HK-2 (cell line): ENCODE results near the gene TSEN15.

Experiments
- DNase-seq: peaks from one replicate; pipeline ENCODE4 v3.0.0-alpha.2; 2018; ENCODE audit not compliant: unreplicated experiment

Gene TSEN15

GRCh38 chr1:184101571-184101970 lies 50.0 kb downstream of the TSEN15 start:
- DNase-seq: no peak

GRCh38 chr1:184110272-184111204 lies 59.0 kb downstream of the TSEN15 start:
- DNase-seq: no peak

- DNase-seq: no peak
These were observed 60.8 kb downstream of the TSEN15 start for GRCh38 chr1:184112176-184112948.

- DNase-seq: no peak
These were observed 61.7 kb downstream of the TSEN15 start for GRCh38 chr1:184113251-184113650.

GRCh38 chr1:184114818-184115398 lies 63.4 kb downstream of the TSEN15 start:
- no peak for DNase-seq

- DNase-seq: no peak
These were observed 64.8 kb downstream of the TSEN15 start for GRCh38 chr1:184116287-184116686.

- DNase-seq: no peak
These were observed 66.5 kb downstream of the TSEN15 start for GRCh38 chr1:184118046-184118445.
